ENCODE measurements around the gene SPATA33. TPM values are rescaled to one million over a fixed set of nuclear protein-coding genes. Genes with fewer than 3 reads are reported as not detected.
"Not testable (repeated sequence)": the region's sequence is repeated elsewhere in the genome, so short reads cannot be mapped to it uniquely, and the experiment has no call there.

Gene SPATA33
- polyA plus RNA-seq, 3 donors: 11.3 to 15.1 (median 14.6) TPM

DNA sequence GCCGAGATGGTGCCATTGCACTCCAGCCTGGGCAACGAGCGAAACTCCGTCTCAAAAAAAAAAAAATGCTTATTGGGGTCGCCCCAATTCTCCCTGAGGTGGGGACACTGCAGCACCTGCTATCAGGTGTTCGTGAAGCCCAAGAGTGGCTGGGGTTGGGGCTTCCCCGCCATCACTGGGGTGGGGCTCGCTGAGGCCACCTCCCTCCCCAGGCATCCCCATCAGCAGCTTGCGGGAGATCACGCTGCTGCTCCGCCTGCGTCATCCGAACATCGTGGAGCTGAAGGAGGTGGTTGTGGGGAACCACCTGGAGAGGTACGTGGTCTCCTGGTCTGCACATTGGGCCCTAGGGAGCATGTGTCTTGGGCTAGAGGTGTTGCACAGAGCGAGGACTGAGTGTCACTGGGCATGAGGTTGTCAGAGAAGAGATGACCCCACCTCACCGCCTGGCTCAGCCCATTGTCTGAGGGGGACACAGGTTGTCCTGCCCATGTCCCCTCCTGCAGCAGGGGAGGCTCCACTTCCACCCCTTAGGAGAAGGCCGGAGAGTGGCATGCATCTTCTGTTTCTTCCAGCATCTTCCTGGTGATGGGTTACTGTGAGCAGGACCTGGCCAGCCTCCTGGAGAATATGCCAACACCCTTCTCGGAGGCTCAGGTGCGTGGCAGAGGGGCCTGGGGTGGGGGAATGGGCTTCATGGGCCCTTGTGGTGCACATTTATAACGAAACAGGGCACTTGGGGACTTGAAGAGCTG, 33.8 kb downstream of the SPATA33 start:
- no peak for DNase-seq (ENCODE audit: low read depth in 3 of 3, low spot score in 2 of 3)

- DNase-seq (ENCODE audit: low read depth in 3 of 3, low spot score in 2 of 3): no peak
Observed at GRCh38 chr16:89691986-89692569, 34.4 kb downstream of the SPATA33 start.

GRCh38 chr16:89693289-89693731, 35.7 kb downstream of the SPATA33 start:
- no peak for DNase-seq (ENCODE audit: low read depth in 3 of 3, low spot score in 2 of 3)

DNA sequence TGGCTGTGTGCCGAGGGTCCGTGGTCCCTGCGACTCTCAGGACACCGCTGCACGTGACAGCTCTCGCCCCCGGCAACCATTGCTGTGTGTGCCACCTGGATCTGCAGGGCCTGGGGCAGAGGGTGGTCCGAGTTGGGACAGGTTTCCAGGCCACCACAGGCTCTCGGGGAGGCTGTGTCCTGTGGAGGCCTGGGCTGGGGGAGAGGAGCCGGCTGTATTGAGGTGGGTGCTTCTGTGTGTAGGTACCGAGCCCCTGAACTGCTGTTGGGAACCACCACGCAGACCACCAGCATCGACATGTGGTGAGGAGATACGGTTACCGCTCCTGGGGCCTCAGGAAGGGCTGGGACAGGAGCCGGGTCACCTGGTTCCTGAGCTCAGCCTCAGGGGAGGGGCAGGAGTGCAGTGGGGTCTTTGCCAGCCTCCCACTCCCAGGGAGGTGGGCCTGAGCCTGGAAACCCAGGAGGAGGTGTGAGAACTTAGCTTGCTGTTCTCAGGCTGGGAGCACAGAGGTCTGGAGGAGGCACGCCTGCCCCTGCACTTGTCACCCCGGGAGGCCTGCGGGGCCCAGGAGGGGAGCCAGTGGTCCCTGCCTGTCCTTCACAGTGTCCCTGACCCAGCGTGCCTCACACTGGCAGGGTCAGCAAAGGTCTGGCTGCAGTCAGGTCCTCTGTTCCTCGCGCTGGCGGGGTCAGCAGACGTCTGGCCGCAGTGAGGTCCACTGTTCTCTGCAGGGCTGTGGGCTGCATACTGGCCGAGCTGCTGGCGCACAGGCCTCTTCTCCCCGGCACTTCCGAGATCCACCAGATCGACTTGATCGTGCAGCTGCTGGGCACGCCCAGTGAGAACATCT, 36.5 kb downstream of the SPATA33 start:
- no peak for DNase-seq (ENCODE audit: low read depth in 3 of 3, low spot score in 2 of 3)

GRCh38 chr16:89694784-89695085, 37.1 kb downstream of the SPATA33 start:
- DNase-seq (ENCODE audit: low read depth in 3 of 3, low spot score in 2 of 3): not testable (repeated sequence)

- no peak for DNase-seq (ENCODE audit: low read depth in 3 of 3, low spot score in 2 of 3)
Observed at GRCh38 chr16:89695086-89695874, 37.6 kb downstream of the SPATA33 start.

- DNase-seq (ENCODE audit: low read depth in 3 of 3, low spot score in 2 of 3): no peak
Observed at GRCh38 chr16:89695875-89696669, 38.4 kb downstream of the SPATA33 start.

- no peak for DNase-seq (ENCODE audit: low read depth in 3 of 3, low spot score in 2 of 3)
Observed at GRCh38 chr16:89696670-89697128, 39.1 kb downstream of the SPATA33 start.

- DNase-seq (ENCODE audit: low read depth in 3 of 3, low spot score in 2 of 3): no peak
Observed at GRCh38 chr16:89697161-89697615, 39.6 kb downstream of the SPATA33 start.

- DNase-seq (ENCODE audit: low read depth in 3 of 3, low spot score in 2 of 3): no peak
Observed at GRCh38 chr16:89697616-89698331, 40.1 kb downstream of the SPATA33 start.

- not testable (repeated sequence) for DNase-seq (ENCODE audit: low read depth in 3 of 3, low spot score in 2 of 3)
Observed at GRCh38 chr16:89698717-89699116, 41.1 kb downstream of the SPATA33 start.

- not testable (repeated sequence) for DNase-seq (ENCODE audit: low read depth in 3 of 3, low spot score in 2 of 3)
Observed at GRCh38 chr16:89699629-89700099, 42.0 kb downstream of the SPATA33 start.

- DNase-seq (ENCODE audit: low read depth in 3 of 3, low spot score in 2 of 3): peak; percentile 91 to 96 (median 94)
Observed at GRCh38 chr16:89700100-89700648, 42.5 kb downstream of the SPATA33 start.

- DNase-seq (ENCODE audit: low read depth in 3 of 3, low spot score in 2 of 3): no peak
Observed at GRCh38 chr16:89700649-89701424, 43.2 kb downstream of the SPATA33 start.

- DNase-seq (ENCODE audit: low read depth in 3 of 3, low spot score in 2 of 3): peak in 1 of 3 donors; percentile 86
Observed at GRCh38 chr16:89701425-89702406, 44.1 kb downstream of the SPATA33 start, which contains the start of gene SPATA2L. SPATA2L (minus strand) TSS chr16:89701705; CDS start chr16:89701232, 473 bp downstream.

DNA sequence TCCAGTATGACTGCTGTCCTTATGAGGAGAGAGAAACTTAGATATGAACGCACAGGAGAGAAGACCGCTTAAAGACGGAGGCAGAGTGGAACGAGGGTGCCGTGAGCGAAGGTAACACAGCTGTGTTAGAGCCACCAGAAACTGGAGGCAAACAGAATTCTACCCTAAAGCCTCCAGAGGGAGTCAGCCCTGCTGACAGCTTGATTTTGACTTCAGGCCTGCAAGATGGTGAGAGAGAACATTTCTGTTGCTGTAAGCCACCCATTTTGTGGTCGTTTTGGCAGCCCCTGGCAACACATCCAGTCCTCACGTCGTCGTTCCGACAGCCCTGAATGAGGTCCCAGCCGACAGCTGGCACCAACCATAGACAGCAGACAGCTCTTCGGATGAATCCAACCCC, 46.6 kb downstream of the SPATA33 start:
- DNase-seq (ENCODE audit: low read depth in 3 of 3, low spot score in 2 of 3): no peak

Measured in right renal cortex interstitium (tissue), 3 donors.